ENCODE results near the gene YPEL2.

- TF ChIP-seq CTCF (IDR thresholded peaks at IDR 0.05; ENCODE audit: borderline replicate concordance, extremely low read depth, low read length, poor library complexity, severe bottlenecking) (no peak), EZH2 (IDR thresholded peaks at IDR 0.05; ENCODE audit: borderline replicate concordance, low read depth, low read length, severe bottlenecking) (no peak)
Measured at GRCh38 chr17:59315866-59316265, 15.6 kb upstream of the YPEL2 start.

All from DND-41 (cell line).